HFFc6 (cell line): ENCODE measurements around the gene LRRC75B. TPM values are rescaled to one million over a fixed set of nuclear protein-coding genes. Genes with fewer than 3 reads are reported as not detected.

Experiments
- DNase-seq: peaks from one replicate; pipeline ENCODE4 v3.0.0-alpha.2; 2018
- H3K27ac Mint-ChIP-seq: 2 replicates; pipeline ENCODE4 v1.8.0; 2020; ENCODE audit warnings: mild to moderate bottlenecking, mixed read lengths
- H3K27me3 Mint-ChIP-seq: 2 replicates; pipeline ENCODE4 v1.8.0; 2021; ENCODE audit warnings: mild to moderate bottlenecking, moderate library complexity, mixed read lengths; ENCODE audit not compliant: insufficient read depth
- H3K36me3 Mint-ChIP-seq: 2 replicates; pipeline ENCODE4 v1.8.0; 2021; ENCODE audit warnings: low read depth, mixed read lengths
- H3K4me1 Mint-ChIP-seq: 2 replicates; pipeline ENCODE4 v1.8.0; 2020; ENCODE audit warnings: low read depth, mixed read lengths
- H3K4me3 Mint-ChIP-seq: 2 replicates; pipeline ENCODE4 v1.8.0; 2020; ENCODE audit warnings: mild to moderate bottlenecking, moderate library complexity, mixed read lengths
- H3K9me3 Mint-ChIP-seq: 2 replicates; pipeline ENCODE4 v1.8.0; 2020; ENCODE audit warnings: mild to moderate bottlenecking, mixed read lengths
- total RNA-seq, 6 experiments: library from RNA; stranded (reverse); fragmentation: NEBNext Ultra II Directional; extraction: Animal tissue kit (Norgen Biotek cat#: 25700); gene quantifications; 2 replicates in 1 of 6; 3 replicates in 5 of 6; pipeline ENCODE4 v1.2.3, GENCODE V29; 2021
- TF ChIP-seq, protein P1 (sequence below): fragments of 200-600 bp; sonication (generic); IDR thresholded peaks from 2 replicates; pipeline ENCODE4 v1.5.0; 2021; ENCODE audit warnings: antibody characterized with exemption, mild to moderate bottlenecking

LRRC75B gene
- total RNA-seq, 6 experiments from 2014 or later, result 0.87 to 1.6 (median 1.0) TPM

- Mint-ChIP-seq H3K4me3 (no peak overlapping the region), H3K4me1 (peaks cover 42% of the 10 kb centered on the region), H3K36me3 (peaks cover 25% of the 10 kb centered on the region), H3K9me3 (no peaks in the 10 kb centered on the region), H3K27ac (no peak overlapping the region), H3K27me3 (no peaks in the 10 kb centered on the region; the same call in 1 of the 2 replicates)
- TF ChIP-seq, protein P1, sequence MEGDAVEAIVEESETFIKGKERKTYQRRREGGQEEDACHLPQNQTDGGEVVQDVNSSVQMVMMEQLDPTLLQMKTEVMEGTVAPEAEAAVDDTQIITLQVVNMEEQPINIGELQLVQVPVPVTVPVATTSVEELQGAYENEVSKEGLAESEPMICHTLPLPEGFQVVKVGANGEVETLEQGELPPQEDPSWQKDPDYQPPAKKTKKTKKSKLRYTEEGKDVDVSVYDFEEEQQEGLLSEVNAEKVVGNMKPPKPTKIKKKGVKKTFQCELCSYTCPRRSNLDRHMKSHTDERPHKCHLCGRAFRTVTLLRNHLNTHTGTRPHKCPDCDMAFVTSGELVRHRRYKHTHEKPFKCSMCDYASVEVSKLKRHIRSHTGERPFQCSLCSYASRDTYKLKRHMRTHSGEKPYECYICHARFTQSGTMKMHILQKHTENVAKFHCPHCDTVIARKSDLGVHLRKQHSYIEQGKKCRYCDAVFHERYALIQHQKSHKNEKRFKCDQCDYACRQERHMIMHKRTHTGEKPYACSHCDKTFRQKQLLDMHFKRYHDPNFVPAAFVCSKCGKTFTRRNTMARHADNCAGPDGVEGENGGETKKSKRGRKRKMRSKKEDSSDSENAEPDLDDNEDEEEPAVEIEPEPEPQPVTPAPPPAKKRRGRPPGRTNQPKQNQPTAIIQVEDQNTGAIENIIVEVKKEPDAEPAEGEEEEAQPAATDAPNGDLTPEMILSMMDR, result no peak
- DNase-seq, result no peak
Measured at GRCh38 chr22:24548812-24549211, 44.1 kb downstream of the LRRC75B start.

DNA sequence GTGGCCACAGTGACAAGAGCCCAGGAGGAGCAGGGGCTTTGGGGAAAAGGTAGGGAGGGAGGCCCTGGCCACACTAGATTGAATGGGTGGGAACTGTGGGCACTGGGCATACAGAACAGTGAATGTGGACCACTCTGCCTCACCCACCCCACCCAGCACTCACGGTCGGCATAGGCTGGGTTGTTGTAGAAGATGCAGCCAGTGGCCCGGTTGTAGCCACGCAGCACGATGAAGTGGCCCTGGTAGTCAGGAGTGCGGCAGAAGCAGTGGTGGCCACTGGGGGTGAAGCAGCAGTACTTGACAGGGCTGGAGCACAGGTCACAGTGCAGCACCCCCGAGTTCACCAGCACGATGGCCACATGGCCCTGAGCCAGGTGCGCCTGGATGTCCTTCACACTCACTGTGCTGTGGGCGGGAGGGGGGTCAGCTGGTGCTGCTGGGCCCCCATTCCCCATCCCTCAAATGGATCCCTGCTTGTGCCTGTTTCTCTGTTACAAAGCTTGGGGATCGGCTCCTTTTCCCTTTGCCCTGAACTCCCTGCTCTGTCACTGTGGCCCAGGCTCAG is 49.1 kb downstream of the LRRC75B start:
- no peak for DNase-seq
- Mint-ChIP-seq H3K9me3 (no peaks in the 10 kb centered on the region), H3K27ac (no peak overlapping the region), H3K36me3 (peaks cover 26% of the 10 kb centered on the region), H3K27me3 (no peaks in the 10 kb centered on the region; the same call in 1 of the 2 replicates), H3K4me3 (no peak overlapping the region), H3K4me1 (peaks cover 15% of the 10 kb centered on the region)
- TF ChIP-seq, protein P1, result no peak

DNA sequence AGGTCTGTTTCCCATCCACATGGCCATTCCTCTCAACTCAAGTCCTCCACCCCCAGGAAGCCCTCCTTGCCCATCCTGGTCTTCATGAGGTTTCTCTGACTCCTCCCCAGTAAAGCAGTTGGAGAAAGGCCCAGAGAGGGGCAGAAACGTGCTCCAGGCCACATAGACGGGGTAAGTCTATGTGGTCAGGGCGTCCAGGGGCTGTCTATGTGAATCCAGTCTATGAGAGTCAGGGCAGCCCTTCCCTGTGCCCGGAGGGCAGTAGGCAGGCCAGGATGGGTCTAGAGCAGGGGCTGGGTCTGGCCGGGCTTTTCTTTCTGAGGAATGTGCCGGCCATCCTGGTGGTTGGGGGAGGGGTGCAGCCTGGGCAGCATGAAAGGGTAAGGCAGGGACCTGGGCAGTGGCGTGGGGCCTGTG is 49.7 kb downstream of the LRRC75B start:
- H3K36me3 Mint-ChIP-seq, result peaks cover 26% of the 10 kb centered on the region
- TF ChIP-seq, protein P1, result no peak

GRCh38 chr22:24542641-24543040 is 50.2 kb downstream of the LRRC75B start:
- Mint-ChIP-seq H3K27me3 (no peaks in the 10 kb centered on the region; the same call in 1 of the 2 replicates), H3K36me3 (peaks cover 25% of the 10 kb centered on the region), H3K27ac (no peak overlapping the region), H3K4me1 (peaks cover 15% of the 10 kb centered on the region), H3K4me3 (no peak overlapping the region), H3K9me3 (no peaks in the 10 kb centered on the region)
- no peak for DNase-seq
- TF ChIP-seq, protein P1, result no peak

More for the DNA sequence above, 49.7 kb downstream of the LRRC75B start:
- peaks cover 15% of the 10 kb centered on the region for H3K4me1 Mint-ChIP-seq
- no peak overlapping the region for H3K27ac Mint-ChIP-seq
- no peaks in the 10 kb centered on the region for H3K9me3 Mint-ChIP-seq
- no peaks in the 10 kb centered on the region; the same call in 1 of the 2 replicates for H3K27me3 Mint-ChIP-seq
- H3K4me3 Mint-ChIP-seq, result no peak overlapping the region
- DNase-seq, result no peak

DNA sequence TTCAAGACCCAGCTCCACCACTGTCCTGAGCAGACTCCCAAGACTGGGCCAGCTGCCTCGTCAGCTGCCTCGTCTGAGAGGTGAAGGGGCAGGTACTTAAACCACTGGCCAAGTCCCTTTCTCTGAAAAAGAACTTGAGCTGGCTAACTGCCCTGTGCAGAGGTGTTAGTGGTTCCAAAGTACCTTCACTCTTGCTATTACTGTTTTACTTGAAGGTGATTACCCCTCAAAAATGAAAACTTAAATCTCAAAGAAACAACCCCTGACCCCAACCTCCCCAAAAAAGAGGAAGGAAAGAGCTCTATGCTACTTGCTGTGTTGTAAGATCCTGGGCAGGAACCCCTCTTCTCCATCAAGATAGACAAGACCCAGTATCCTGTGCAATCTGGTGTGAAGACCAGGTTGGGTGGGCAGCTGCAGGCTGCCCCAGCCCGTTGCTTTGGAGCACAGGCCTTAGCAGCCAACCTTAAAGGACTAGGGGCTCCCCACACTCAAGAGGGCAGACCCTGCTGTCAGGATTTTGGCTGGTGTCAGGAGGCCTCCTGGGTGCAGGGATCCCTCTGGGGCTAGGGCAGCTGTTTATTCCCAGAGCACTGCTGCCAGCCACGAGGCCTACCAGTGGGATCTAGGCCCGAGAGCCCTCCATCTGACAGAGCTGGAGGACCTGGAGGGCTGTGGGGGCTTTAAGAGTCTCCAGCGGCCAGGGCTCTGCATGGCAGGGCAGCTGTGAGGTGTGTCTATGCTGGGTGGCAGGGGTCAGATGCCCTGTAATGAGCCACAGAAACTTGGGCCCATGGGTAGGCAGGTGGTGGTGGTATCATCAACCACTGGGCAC is 51.0 kb downstream of the LRRC75B start:
- TF ChIP-seq, protein P1, result no peak
- no peak for DNase-seq
- H3K4me1 Mint-ChIP-seq, result peaks cover 12% of the 10 kb centered on the region
- no peaks in the 10 kb centered on the region for H3K9me3 Mint-ChIP-seq
- H3K36me3 Mint-ChIP-seq, result peaks cover 18% of the 10 kb centered on the region
- no peak overlapping the region for H3K27ac Mint-ChIP-seq
- no peaks in the 10 kb centered on the region; the same call in 1 of the 2 replicates for H3K27me3 Mint-ChIP-seq
- H3K4me3 Mint-ChIP-seq, result no peak overlapping the region
